Breast epithelium (tissue), 3 donors: ENCODE data around the gene DUSP6.

Source experiments
- POLR2A ChIP-seq: fragments of 450-650 bp; IDR thresholded peaks from one replicate; pipeline ENCODE4 v1.6.1; 2016; ENCODE audit warnings: antibody characterized with exemption, mild to moderate bottlenecking, moderate library complexity
- POLR2AphosphoS5 ChIP-seq, 3 donors: sonication (generic); formaldehyde crosslinking; IDR thresholded peaks; one replicate each; pipeline ENCODE4 v1.6.1; 2017; ENCODE audit warnings: antibody characterized with exemption in 3 of 3

DNA sequence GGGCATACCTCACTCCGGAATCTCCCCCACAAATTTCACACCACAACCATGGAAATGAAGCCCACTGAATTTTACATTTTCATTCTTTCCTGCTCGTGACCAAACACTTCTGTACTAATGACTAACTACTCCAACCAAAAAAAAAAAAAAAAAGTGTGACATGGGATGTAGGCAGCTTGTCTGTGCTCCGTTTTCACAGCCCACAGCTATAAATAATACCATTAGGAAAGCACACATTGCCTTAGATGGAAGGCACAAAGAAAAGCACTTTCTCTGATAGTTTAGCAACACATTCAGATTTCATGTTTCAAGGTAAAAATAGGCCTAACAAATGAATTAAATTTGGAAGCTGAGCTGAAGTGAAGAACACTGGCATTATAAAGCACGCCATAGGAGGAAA, 42.5 kb downstream of the DUSP6 start:
- no peak for TF ChIP-seq POLR2AphosphoS5 (IDR thresholded peaks at IDR 0.05)
- TF ChIP-seq POLR2A, result no peak
